ENCODE data around the gene PLA2G15.

The PLA2G15 gene

DNA sequence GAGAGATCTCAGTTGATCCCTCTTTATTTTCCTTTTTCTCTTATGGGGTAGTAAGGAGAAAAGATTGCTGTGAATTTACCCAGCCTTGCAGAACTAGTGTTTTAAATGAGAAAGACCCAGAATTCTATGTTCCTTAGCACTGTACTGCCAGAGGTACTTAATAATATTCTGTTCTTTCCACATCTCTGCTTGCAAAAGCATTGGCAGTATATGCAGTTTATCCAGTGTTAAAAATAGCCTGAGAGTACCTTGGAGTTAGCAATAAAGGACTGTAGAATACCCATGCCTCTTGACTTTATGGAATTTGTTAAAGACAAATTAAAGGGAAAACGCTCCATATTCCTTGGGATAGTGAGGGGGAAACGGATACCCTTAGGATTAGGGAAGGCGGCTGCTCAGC is 31.1 kb downstream of the PLA2G15 start:
- H3K4me3 ChIP-seq (replicated peaks; ENCODE audit: low read depth, low read length), result no peak overlapping the region
- DNase-seq (ENCODE audit: low read depth), result no peak
- TF ChIP-seq, protein P1, sequence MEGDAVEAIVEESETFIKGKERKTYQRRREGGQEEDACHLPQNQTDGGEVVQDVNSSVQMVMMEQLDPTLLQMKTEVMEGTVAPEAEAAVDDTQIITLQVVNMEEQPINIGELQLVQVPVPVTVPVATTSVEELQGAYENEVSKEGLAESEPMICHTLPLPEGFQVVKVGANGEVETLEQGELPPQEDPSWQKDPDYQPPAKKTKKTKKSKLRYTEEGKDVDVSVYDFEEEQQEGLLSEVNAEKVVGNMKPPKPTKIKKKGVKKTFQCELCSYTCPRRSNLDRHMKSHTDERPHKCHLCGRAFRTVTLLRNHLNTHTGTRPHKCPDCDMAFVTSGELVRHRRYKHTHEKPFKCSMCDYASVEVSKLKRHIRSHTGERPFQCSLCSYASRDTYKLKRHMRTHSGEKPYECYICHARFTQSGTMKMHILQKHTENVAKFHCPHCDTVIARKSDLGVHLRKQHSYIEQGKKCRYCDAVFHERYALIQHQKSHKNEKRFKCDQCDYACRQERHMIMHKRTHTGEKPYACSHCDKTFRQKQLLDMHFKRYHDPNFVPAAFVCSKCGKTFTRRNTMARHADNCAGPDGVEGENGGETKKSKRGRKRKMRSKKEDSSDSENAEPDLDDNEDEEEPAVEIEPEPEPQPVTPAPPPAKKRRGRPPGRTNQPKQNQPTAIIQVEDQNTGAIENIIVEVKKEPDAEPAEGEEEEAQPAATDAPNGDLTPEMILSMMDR (IDR thresholded peaks at IDR 0.05; ENCODE audit: low read length, missing control alignments), result no peak

DNA sequence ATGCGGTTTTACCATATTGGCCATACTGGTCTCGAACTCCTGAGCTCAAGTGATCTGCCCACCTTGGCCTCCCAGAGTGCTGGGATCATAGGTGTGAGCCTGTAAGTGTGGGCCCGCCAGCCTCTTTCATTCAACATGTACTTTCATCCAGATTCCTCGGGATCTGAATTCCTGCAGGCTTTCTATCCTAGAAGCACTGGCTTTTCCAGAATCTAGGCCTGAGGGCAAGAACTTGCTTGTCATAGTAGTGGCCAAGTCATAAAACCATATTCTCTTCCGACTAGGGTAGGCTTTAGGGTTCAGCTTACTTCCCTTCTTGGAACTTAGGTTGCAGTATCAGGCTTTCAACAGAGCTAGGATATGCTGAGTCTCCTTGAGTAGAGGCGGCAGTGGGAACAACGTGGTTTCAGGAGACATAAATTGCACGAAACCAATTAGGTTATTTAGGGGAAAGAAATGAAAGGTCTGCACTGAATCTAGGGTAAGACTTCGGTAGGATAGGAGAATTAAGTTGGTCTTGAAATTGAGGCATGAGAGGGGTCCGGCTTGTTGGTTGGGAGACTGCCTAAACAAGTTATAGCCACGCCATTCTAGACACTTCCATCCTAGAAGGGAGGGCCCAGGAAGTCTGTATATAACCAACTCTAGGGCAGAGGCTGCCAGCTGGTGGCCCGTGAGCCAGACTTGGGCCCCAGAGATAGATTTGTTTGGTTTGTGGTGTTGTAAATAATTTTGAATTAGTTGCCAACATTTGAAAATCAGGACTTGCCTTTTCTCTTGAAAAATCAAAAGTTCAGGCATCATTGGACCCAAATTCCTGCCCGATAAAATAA is 34.8 kb downstream of the PLA2G15 start:
- H3K4me3 ChIP-seq (replicated peaks; ENCODE audit: low read depth, low read length), result no peak overlapping the region
- TF ChIP-seq, protein P1 (IDR thresholded peaks at IDR 0.05; ENCODE audit: low read length, missing control alignments), result no peak
- DNase-seq (ENCODE audit: low read depth), result no peak

DNA sequence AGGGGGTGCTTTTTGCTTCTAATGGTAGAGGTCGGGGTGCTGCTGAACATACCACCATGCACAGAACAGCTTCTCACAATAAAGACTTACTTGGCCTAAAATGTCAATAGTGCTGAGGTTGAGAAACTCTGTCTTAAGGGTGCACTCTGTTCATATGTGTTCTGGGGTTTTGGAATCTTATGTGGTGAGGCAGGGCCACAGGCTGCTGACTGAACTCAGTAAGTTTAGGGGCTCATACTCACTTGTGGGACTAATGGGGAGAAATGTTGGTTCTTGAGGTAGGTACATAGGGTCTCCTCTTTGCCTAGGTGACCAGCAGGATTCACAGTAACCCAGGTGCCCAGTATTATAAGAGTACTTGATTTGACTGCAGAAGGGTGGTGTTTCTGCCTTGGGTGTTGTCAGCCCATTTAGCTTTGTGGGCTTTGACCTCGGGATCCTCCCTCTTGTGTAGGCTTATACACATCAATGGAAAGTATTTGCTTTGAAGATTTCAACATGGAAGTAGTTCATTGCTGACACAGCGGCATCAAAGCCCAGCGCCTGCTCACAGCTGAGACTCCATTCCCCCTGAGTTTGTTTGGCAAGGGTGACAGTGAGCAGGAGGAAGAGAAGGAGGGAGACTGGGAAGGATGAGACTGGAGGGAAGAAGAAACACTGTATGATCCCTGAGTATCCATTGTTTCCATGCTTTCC is 36.3 kb downstream of the PLA2G15 start:
- DNase-seq (ENCODE audit: low read depth), result no peak
- no peak overlapping the region for H3K4me3 ChIP-seq (replicated peaks; ENCODE audit: low read depth, low read length)

DNA sequence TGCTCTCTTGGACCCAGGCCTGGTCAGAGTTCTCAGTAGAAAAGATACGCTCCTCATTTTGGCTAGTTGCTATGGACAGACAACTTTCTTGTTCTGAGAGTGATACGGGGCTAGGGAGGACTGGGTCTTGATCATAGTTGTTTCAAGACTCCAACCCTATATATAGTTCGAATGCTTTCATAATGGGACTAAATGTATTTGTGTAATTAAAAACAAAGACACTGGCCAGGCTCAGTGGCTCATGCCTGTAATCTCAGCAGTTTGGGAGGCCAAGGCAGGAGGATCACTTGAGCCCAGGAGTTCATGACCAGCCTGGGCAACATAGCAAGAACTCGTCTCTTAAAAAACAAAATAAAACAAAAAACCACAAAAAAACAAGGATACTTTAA is 36.9 kb downstream of the PLA2G15 start:
- TF ChIP-seq, protein P1 (IDR thresholded peaks at IDR 0.05; ENCODE audit: low read length, missing control alignments), result no peak
- H3K4me3 ChIP-seq (replicated peaks; ENCODE audit: low read depth, low read length), result no peak overlapping the region
- no peak for DNase-seq (ENCODE audit: low read depth)

More for the DNA sequence above, 36.3 kb downstream of the PLA2G15 start:
- TF ChIP-seq, protein P1 (IDR thresholded peaks at IDR 0.05; ENCODE audit: low read length, missing control alignments), result no peak

DNA sequence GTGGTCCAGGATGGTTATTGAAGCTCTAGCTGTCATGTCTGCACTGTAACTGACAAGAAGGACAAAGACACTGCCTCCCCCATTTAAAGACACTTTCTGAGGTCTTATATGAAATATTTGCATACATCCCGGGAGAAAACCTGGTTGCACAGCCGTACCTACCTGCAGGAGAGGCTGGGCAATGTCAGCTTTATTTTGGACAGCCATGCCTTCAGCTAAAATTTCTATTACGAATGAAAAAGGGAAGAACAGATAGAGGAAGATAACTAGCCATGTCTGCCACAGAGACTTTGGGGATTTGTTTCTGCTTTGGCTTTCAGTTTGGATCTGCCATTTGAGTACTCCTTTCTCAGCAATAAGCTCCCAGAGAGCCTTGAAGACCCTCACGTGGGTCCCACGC is 38.2 kb downstream of the PLA2G15 start:
- H3K4me3 ChIP-seq (replicated peaks; ENCODE audit: low read depth, low read length), result no peak overlapping the region
- TF ChIP-seq, protein P1 (IDR thresholded peaks at IDR 0.05; ENCODE audit: low read length, missing control alignments), result no peak
- no peak for DNase-seq (ENCODE audit: low read depth)

DNA sequence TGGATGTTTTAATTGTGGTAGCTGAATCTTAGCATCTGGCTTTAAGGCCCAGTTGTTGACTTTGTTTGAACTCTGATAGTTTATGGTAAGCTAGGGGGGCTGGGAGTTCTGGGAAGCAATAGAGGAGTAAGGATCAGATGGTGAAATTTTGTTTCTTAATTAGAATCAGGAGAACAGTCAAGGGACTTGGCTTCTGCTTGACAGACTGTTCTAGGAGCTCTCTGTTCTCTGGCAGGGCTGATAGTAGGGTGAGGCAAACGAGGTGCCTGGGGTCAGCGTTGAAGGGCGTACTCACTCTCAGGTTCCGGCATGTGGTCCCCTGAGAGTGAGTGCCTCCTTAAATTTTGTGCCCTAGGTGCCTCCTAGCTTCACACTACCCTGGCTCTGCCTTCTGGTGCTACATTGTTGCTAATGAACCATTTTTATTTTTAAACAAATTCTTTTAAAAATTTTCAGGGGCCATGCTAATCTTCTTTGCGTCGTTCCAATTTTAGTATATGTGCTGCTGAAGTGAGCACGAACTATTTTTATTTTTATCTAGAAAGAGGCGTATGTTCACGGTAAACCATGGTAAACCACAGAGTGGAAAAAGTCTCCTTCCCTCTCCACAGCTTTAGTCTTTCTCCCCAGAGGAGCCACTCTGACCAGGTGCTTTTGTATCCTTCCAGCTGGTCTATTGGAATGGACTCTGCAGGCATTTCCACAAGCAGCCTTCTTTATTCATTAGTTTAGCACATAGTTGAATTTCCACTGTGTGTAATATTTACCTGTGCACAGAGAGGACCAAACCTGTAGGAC is 38.8 kb downstream of the PLA2G15 start:
- TF ChIP-seq, protein P1 (IDR thresholded peaks at IDR 0.05; ENCODE audit: low read length, missing control alignments), result no peak
- no peak overlapping the region for H3K4me3 ChIP-seq (replicated peaks; ENCODE audit: low read depth, low read length)
- no peak for DNase-seq (ENCODE audit: low read depth)

Data from fibroblast of pulmonary artery (primary cell).